Stimulated activated naive CD8-positive, alpha-beta T cell treated with anti-CD3 and anti-CD28 coated beads, Interleukin-15, Interleukin-2, amounts not matched to agents 100 ng/mL and 50 ng/mL, for 24 hours (primary cell): ENCODE data around the gene NDUFS6.
"Not testable (repeated sequence)": the region's sequence is repeated elsewhere in the genome, so short reads cannot be mapped to it uniquely, and the experiment has no call there.

Source experiments
- H3K27ac Mint-ChIP-seq: one replicate; pipeline ENCODE4 v1.8.0; 2021; ENCODE audit warnings: mild to moderate bottlenecking, mixed read lengths
- H3K27me3 Mint-ChIP-seq: one replicate; pipeline ENCODE4 v1.8.0; 2021; ENCODE audit warnings: mixed read lengths
- H3K36me3 Mint-ChIP-seq: one replicate; pipeline ENCODE4 v1.8.0; 2021; ENCODE audit warnings: low read depth, mixed read lengths
- H3K4me1 Mint-ChIP-seq: one replicate; pipeline ENCODE4 v1.8.0; 2021; ENCODE audit warnings: low read depth, mixed read lengths
- H3K4me3 Mint-ChIP-seq: one replicate; pipeline ENCODE4 v1.8.0; 2021; ENCODE audit warnings: mild to moderate bottlenecking, mixed read lengths
- H3K9me3 Mint-ChIP-seq: one replicate; pipeline ENCODE4 v1.8.0; 2021; ENCODE audit warnings: mixed read lengths

Gene NDUFS6

DNA sequence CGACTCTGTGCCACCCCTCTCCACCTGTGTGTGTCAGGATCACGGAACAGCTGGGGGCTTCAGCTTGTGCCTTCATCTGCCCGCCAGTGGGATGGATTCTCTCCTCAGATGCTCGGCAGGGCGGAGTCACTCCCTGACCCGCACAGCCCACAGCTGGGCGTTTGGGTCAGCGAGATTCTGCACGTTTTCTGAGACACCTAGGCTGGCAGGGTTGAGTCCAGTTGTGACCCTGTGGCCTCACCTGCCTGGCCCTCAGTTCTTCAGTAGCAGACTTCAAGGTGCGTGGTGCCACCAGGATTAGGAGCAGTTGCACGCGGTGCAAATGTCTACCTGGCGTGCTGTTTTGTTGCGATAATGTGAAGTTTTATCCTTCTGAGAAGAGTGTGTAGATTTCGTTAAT is 5.0 kb downstream of the NDUFS6 start:
- Mint-ChIP-seq H3K36me3 (peaks cover 70% of the 10 kb centered on the region), H3K9me3 (no peaks in the 10 kb centered on the region), H3K27me3 (no peaks in the 10 kb centered on the region), H3K4me1 (peaks cover 37% of the 10 kb centered on the region), H3K4me3 (no peak overlapping the region), H3K27ac (no peak overlapping the region)

DNA sequence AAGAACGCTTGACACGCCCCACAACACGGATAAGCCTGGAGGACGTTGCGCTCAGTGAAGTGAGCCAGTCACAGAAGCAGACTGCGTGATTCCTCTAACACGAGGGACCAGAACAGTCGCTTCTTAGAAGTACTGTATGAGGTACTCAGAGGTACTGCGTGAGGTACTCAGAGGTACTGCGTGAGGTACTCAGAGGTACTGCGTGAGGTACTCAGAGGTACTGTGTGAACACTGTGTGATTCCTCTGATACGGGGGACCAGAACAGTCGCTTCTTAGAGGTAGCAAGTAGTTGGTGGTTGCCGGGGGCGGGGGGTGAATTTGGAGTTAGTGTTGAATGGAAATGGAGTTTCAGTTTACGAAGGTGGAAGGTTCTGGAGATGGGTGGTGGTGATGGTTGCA is 5.8 kb downstream of the NDUFS6 start:
- no peaks in the 10 kb centered on the region for H3K9me3 Mint-ChIP-seq
- no peak overlapping the region for H3K27ac Mint-ChIP-seq
- H3K4me1 Mint-ChIP-seq: peaks cover 37% of the 10 kb centered on the region
- H3K4me3 Mint-ChIP-seq: no peak overlapping the region
- H3K36me3 Mint-ChIP-seq: peaks cover 75% of the 10 kb centered on the region
- H3K27me3 Mint-ChIP-seq: no peaks in the 10 kb centered on the region

DNA sequence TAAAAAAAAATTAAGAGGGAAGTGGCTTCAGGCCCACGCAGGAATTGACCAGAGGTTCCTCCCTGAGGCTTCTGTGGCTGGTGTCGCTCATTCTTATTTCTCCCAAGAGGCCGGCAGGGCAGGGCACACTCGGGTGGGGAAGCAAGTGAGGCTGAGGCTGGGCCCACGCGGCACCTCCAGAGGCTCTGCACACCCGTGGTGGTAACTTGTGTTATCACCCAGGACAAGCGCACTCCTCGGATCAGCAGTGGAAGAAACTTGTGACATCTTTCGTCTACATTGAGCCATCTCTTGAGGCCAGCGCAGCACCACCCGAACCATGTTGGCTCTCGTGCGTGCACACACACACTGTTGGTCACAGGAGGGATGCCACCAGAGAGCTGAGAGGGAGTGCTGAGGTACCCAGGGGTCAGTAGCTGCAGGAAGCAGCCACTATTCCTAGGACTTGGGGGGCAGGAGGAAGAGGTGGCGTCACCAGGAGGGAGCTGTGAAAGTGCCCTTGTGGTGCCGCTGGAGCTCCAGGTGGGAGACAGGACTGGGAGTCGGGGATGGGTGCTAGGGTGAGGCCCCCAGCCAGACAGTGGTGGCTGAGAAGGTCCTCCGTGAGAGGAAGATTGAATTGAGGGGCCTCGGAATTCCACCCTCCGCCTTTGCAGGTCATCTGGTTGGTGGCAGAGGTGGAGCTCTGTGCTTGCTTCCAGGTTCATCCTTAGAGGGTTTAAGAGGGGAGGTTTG is 6.4 kb downstream of the NDUFS6 start:
- H3K4me1 Mint-ChIP-seq: peaks cover 30% of the 10 kb centered on the region
- no peaks in the 10 kb centered on the region for H3K27me3 Mint-ChIP-seq
- H3K4me3 Mint-ChIP-seq: no peak overlapping the region
- H3K9me3 Mint-ChIP-seq: no peaks in the 10 kb centered on the region
- H3K27ac Mint-ChIP-seq: peak overlapping the region; percentile 28
- H3K36me3 Mint-ChIP-seq: peaks cover 75% of the 10 kb centered on the region

DNA sequence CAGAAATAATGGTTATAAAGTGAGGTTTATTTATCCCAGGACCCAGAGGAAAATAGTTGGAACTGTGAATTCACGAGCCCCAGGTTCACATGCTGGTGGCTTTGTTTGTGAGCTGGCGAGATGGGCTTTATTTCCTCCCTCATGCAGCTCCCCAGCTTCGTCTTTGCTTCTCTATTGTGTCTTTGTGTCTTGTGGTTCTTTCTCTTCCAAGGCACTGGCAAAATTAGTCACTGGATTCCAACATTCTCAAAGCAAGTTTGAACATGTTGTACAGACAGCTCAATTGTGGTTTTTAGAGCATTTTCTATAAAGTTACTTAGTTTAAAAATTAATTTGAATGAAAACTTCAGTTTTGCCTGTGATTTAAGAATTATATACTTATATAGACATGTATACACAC is 7.2 kb downstream of the NDUFS6 start:
- H3K4me3 Mint-ChIP-seq: no peak overlapping the region
- H3K36me3 Mint-ChIP-seq: peaks cover 72% of the 10 kb centered on the region
- H3K4me1 Mint-ChIP-seq: peaks cover 22% of the 10 kb centered on the region
- no peak overlapping the region for H3K27ac Mint-ChIP-seq
- no peaks in the 10 kb centered on the region for H3K9me3 Mint-ChIP-seq
- H3K27me3 Mint-ChIP-seq: no peaks in the 10 kb centered on the region

DNA sequence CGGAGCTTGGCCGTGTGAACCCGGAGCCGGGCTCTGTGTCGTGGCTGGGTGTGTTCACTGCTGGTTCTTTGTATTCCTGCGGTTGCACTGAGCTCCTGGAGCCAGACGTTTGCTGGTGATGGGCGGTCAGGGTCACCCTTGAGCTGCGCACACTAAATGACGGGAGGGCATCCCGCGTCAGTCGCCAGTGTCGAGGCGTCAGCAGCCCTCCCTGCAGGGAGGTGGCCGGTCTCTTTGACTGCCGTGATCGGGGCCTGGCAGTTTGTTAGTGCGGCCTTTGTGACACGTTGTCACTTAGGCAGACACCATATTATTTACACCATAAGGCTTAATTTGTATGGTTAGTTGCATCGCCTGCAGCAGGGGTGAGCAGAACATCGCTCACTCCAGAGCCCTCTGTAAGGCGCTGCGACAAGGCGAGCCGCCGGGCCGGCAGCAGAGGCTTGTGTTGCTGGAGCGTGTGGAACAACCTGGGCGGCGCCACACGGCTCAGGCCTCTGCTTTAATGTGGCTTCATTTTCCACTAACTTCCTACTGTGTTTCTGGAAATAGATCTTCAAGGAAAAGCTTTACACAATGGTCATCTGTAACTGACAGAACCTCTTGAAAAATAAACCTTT is 8.3 kb downstream of the NDUFS6 start:
- H3K36me3 Mint-ChIP-seq: peaks cover 72% of the 10 kb centered on the region
- no peaks in the 10 kb centered on the region for H3K9me3 Mint-ChIP-seq
- H3K4me1 Mint-ChIP-seq: peaks cover 15% of the 10 kb centered on the region
- H3K27ac Mint-ChIP-seq: no peak overlapping the region
- H3K4me3 Mint-ChIP-seq: no peak overlapping the region
- H3K27me3 Mint-ChIP-seq: no peaks in the 10 kb centered on the region

DNA sequence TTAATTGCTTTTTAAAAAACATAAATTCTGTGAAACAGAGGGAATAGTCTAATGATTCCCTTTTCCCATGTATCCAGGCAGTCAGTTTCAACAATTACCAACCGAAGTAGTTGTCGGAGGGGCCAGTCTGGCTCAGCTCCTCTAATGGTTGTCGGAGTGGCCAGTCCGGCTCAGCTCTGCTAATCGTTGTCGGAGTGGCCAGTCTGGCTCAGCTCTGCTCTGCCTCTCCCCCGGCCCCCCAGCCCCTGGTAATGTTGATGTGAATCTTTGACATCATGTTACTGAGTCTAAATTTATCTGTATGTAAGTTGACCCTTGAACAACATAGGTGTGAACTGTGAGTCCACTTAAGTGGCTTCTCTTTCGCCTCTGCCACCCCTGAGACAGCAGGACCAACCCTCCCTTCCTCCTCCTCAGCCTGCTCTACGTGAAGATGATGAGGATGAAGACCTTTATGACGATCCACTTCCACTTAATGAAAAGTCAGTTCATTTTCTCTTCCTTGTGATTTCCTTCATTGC is 9.4 kb downstream of the NDUFS6 start:
- H3K36me3 Mint-ChIP-seq: peaks cover 78% of the 10 kb centered on the region
- H3K9me3 Mint-ChIP-seq: no peaks in the 10 kb centered on the region
- no peaks in the 10 kb centered on the region for H3K27me3 Mint-ChIP-seq
- peaks cover 15% of the 10 kb centered on the region for H3K4me1 Mint-ChIP-seq
- H3K27ac Mint-ChIP-seq: peak overlapping the region; percentile 31
- no peak overlapping the region for H3K4me3 Mint-ChIP-seq

DNA sequence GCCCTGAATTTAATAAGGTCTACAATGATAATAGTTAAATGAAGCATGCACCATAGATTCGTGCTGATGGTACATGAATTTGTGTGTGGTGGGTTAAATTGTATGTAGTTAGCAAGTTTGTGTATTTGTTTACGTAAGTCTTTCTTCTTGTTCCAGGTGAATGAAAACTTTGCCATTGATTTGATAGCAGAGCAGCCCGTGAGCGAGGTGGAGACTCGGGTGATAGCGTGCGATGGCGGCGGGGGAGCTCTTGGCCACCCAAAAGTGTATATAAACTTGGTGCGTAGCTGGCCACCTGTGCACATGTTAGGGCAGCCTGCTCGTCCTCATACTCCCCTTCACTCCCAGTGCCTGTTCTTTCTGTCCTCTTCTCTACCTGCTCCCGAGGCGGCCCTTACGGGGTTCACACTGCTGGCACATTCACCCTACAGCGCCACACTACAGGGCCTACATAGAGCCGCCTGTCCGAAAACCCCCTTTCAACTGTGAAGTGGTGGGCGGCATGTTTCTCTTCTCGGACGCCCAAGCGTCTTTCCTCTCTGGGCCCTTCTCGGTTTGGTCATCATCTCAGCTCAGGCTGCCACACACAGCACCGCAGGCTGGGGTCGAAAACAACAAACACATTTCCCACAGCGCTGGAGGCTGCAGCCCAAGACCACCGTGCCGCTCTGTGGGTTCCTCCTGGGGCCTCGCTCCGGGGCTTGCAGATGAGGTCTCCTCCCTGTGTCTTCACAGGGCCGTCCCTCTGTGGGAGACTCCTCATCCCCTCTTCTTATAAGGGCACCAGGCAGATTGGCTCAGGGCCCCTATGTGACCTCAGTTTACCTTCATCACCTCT is 13.2 kb downstream of the NDUFS6 start:
- Mint-ChIP-seq H3K36me3 (peaks cover 82% of the 10 kb centered on the region), H3K9me3 (no peaks in the 10 kb centered on the region), H3K4me3 (no peak overlapping the region), H3K4me1 (no peaks in the 10 kb centered on the region), H3K27me3 (no peaks in the 10 kb centered on the region), H3K27ac (no peak overlapping the region)

DNA sequence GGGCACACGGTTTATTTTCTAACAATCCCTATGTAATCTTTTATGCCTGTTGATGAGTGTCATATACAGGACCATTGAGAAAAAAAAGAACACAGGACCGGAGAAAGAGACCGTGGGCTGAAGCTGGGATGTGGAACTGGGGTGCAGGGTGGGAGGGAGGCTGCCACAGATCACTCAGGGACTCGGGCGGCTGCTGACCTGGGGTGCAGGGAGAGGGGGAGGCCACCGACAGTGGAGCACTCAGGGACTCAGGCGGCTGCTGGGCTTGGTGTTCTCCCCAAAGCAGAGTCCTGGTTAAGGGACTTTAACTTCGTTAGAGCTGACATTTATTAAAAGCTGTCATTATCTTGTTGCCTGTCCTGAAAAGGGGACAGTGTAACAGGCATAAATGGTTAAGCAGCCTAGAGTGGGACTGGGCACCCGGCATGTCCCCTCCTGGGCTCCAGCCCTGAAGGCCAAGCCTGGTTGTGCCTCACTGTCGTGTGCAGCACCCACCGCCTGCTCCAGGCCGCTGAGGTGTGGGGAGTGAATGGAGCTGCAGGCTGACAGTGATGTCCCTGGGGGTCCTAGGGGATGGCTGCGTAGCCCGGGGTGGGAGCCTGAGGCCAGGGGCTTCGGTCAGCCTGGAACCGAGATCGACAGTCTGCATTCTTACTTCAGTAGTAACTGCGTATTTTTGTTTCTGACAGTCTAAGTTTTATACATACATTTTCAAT is 14.0 kb downstream of the NDUFS6 start:
- Mint-ChIP-seq H3K36me3 (peaks cover 82% of the 10 kb centered on the region), H3K27ac (no peak overlapping the region), H3K9me3 (no peaks in the 10 kb centered on the region), H3K27me3 (no peaks in the 10 kb centered on the region), H3K4me3 (no peak overlapping the region), H3K4me1 (no peaks in the 10 kb centered on the region)

DNA sequence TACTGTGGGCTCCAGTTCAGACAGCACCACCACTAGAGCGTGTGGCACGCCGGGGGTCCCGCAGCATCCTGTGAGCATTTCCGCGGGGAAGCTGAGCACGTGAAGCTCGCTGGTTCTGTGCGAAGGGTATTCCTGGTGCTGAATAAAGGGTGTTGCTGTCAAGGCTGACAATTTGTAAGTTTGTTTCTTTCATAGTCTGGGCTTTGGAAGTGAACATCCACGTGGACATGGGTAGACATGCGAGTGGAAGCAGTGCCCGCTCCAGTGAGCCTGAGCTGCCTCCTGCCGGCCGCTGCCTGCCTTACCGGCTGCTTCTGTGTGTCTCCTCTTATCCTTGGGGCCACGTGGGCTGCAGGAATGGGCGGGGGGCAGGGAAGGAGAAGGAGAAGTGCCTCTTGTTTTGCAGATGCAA is 14.7 kb downstream of the NDUFS6 start:
- no peak overlapping the region for H3K27ac Mint-ChIP-seq

DNA sequence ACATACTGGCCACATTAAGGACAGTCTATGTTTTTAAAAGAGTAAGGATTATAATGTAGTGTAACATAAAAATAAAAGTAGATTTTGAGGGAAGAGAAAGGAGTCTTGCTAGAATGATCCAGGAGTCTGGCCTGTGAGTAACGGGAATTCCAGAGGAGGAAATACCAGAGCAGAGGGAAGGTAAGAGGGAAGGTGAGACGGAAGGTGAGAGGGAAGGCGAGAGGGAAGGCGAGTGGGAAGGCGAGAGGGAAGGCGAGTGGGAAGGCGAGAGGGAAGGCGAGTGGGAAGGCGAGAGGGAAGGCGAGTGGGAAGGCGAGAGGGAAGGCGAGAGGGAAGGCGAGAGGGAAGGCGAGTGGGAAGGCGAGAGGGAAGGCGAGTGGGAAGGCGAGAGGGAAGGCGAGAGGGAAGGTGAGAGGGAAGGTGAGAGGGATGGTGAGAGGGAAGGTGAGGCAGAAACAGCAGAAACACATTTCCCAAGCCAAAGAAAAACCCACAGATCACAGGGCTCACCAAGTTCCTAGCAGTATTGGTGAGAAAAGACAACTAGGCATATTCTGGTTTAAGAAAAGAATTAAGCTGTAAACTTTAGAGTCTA is 15.4 kb downstream of the NDUFS6 start:
- not testable (repeated sequence) for H3K27me3 Mint-ChIP-seq, H3K4me1 Mint-ChIP-seq, H3K27ac Mint-ChIP-seq, H3K9me3 Mint-ChIP-seq, H3K4me3 Mint-ChIP-seq
- H3K36me3 Mint-ChIP-seq: peaks cover 83% of the 10 kb centered on the region

More for the DNA sequence above, 14.7 kb downstream of the NDUFS6 start:
- Mint-ChIP-seq H3K9me3 (no peaks in the 10 kb centered on the region), H3K4me3 (no peak overlapping the region), H3K27me3 (no peaks in the 10 kb centered on the region), H3K4me1 (no peaks in the 10 kb centered on the region), H3K36me3 (peaks cover 82% of the 10 kb centered on the region)

DNA sequence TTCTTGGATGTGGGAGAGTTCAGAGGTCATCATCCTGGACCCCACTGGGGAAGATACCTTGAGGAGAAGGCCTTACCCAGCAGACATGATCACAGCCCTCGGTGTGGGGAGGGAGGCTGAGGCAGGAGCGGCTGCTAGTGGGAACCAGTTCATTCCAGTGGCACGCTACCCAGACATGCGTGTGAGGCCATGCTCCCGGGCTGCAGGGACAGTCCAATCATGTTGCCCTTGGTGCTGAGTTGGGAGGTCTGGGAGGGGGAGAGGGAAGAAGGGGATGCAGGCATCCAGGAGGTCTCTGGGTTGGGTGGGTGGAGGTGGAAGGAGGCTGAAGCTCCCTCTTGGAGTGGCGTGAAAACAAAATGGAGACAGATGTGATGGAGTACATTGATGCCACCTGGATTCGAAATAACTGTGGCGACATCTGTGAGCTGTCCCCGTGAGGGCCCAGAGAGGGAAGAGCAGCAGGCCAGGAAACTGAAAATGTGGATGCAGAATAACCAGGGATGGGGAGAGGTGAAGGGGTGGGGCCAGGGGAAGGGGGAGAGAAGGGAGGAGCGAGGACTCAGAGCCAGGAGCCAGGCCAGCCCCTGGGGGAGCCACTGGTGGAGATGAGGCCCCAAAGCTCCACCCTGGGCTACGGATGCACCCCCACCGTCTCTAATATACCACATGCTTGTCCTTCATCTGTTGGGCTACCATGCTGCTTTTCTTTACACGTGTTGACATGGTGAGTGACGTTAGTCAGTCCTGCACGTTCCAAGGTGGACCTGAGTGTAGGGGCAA is 16.2 kb downstream of the NDUFS6 start:
- Mint-ChIP-seq H3K36me3 (peaks cover 77% of the 10 kb centered on the region), H3K9me3 (no peaks in the 10 kb centered on the region), H3K27ac (no peak overlapping the region), H3K4me1 (no peaks in the 10 kb centered on the region), H3K27me3 (no peaks in the 10 kb centered on the region), H3K4me3 (no peak overlapping the region)

DNA sequence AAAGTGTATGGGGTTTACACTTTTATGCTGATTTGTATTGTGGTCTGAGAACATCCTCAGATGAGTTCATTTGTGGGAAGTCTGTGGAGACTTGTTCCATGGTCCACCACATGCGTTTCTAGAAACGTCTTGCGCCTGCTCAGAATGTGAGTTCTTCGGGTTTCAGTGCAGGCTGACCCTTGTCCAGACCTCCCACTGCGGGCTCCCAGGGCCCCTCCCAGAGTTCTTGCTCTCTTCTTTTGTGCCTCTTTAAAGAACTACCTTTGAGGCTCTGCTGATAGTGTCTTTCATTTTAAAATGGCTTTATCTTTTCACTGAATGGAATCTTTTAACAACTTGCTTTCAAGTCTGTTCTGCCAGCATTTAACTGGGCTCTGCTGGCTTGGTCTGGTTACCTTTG is 17.6 kb downstream of the NDUFS6 start:
- no peaks in the 10 kb centered on the region for H3K4me1 Mint-ChIP-seq
- H3K27ac Mint-ChIP-seq: no peak overlapping the region
- no peaks in the 10 kb centered on the region for H3K27me3 Mint-ChIP-seq
- H3K9me3 Mint-ChIP-seq: no peaks in the 10 kb centered on the region
- H3K4me3 Mint-ChIP-seq: no peak overlapping the region
- H3K36me3 Mint-ChIP-seq: peaks cover 74% of the 10 kb centered on the region

DNA sequence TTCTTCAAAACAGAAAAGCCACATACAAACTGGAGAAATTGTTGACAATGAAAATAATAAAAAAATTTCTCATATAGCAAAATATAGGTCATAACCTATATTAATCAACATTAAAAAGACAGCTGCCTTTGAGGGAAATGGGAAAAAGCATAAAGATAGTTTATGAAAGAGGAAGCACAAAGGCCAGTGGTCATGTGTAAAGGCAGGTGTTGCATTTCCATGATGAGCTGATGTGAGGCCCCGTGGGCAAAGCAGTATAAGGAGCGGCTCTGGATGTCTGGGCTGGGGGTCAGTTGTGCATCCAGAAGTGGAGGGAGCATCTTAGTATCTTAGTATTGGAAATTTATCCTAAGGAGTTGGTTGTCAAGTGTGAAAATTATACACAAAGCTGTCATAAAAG is 18.3 kb downstream of the NDUFS6 start:
- Mint-ChIP-seq H3K27me3 (no peaks in the 10 kb centered on the region), H3K4me3 (no peak overlapping the region), H3K36me3 (peaks cover 71% of the 10 kb centered on the region), H3K9me3 (no peaks in the 10 kb centered on the region), H3K4me1 (no peaks in the 10 kb centered on the region), H3K27ac (no peak overlapping the region)

DNA sequence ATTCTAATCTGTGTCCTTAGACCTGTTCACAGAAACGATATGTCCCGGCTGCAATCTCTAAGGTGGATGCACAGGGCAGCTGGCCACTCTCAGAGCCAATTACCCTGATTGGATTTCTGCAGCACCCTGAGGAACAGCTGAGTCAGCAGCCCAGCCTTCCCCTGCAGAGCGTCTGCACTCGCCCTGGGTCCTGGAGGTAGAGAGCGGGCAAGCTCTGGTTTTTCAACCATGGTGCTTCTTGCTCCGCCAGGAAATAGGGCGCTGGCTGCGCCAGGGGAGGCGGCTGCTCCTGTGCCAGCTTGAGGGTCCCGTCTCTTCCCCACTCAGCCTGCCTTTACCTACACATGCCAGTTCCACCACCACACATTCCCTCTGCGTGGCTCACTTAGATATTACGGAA is 19.2 kb downstream of the NDUFS6 start:
- no peak overlapping the region for H3K27ac Mint-ChIP-seq
- H3K36me3 Mint-ChIP-seq: peaks cover 63% of the 10 kb centered on the region
- H3K9me3 Mint-ChIP-seq: no peaks in the 10 kb centered on the region
- H3K4me1 Mint-ChIP-seq: no peaks in the 10 kb centered on the region
- no peaks in the 10 kb centered on the region for H3K27me3 Mint-ChIP-seq
- H3K4me3 Mint-ChIP-seq: no peak overlapping the region
